Neural cell (in vitro differentiated cells): ENCODE measurements around the gene SPOCK3.

Experiments
- CTCF ChIP-seq: fragments of 450-650 bp; IDR thresholded peaks from 2 replicates; pipeline ENCODE4 v1.5.1; 2014; ENCODE audit warnings: antibody characterized with exemption, mild to moderate bottlenecking, moderate library complexity; ENCODE audit not compliant: poor library complexity, severe bottlenecking
- MXI1 ChIP-seq: fragments of 450-650 bp; conservative IDR thresholded peaks from 2 replicates; pipeline ENCODE4 v1.6.1; 2014; ENCODE audit warnings: antibody characterized with exemption, mild to moderate bottlenecking; ENCODE audit not compliant: poor library complexity, severe bottlenecking
- SMC3 ChIP-seq: fragments of 450-650 bp; conservative IDR thresholded peaks from 2 replicates; pipeline ENCODE4 v1.6.1; 2014; ENCODE audit warnings: antibody characterized with exemption, mild to moderate bottlenecking, moderate library complexity; ENCODE audit not compliant: poor library complexity

DNA sequence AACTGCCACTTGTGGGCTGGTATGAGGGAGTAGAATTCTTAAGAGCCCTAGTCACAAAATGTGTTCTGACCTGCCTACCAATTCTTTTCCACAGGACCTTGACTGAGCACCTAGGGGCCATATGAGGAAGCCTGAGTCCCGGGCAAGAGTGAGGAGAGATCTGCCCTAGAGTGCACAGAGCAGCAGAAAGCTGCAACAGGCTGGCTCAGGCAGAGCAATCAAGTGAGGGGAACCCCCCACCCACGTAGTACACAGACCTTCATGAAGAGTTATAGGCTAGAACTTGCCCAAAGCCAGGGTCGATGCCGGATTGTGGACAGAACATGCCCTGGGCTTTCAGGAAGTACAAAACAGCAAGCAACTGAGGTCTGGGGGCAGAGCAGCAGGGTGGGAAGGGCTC is 117.0 kb downstream of the SPOCK3 start:
- TF ChIP-seq MXI1 (no peak), CTCF (no peak), SMC3 (no peak)
